Measurements from ENCODE around the gene ATP8A1.
"Not testable (repeated sequence)": the region's sequence is repeated elsewhere in the genome, so short reads cannot be mapped to it uniquely, and the experiment has no call there.

Gene ATP8A1

GRCh38 chr4:42461216-42461615 lies 195.7 kb downstream of the ATP8A1 start:
- not testable (repeated sequence) for DNase-seq

- no peak for DNase-seq
These were observed 196.9 kb downstream of the ATP8A1 start for GRCh38 chr4:42460043-42460442.

- DNase-seq: no peak
These were observed 198.2 kb downstream of the ATP8A1 start for GRCh38 chr4:42458657-42459056.

- DNase-seq: no peak
These were observed 202.0 kb downstream of the ATP8A1 start for GRCh38 chr4:42454755-42455420.

- DNase-seq: no peak
These were observed 203.3 kb downstream of the ATP8A1 start for GRCh38 chr4:42453612-42454011.

GRCh38 chr4:42452823-42453222 lies 204.1 kb downstream of the ATP8A1 start:
- DNase-seq: no peak

- no peak for DNase-seq
These were observed 210.1 kb downstream of the ATP8A1 start for GRCh38 chr4:42446823-42447222.

- DNase-seq: no peak
These were observed 211.9 kb downstream of the ATP8A1 start for GRCh38 chr4:42445038-42445437.

- no peak for DNase-seq
These were observed 214.3 kb downstream of the ATP8A1 start for GRCh38 chr4:42442601-42443000.

- DNase-seq: no peak
These were observed 216.8 kb downstream of the ATP8A1 start for GRCh38 chr4:42440083-42440482.

- DNase-seq: no peak
These were observed 219.9 kb downstream of the ATP8A1 start for GRCh38 chr4:42436928-42437565.

GRCh38 chr4:42428036-42428435 lies 228.9 kb downstream of the ATP8A1 start:
- no peak for DNase-seq

- DNase-seq: no peak
These were observed 231.5 kb downstream of the ATP8A1 start for GRCh38 chr4:42425146-42426065.

GRCh38 chr4:42420140-42420539 lies 236.8 kb downstream of the ATP8A1 start:
- no peak for DNase-seq

- DNase-seq: no peak
These were observed 239.4 kb downstream of the ATP8A1 start for GRCh38 chr4:42417550-42417949.

- DNase-seq: no peak
These were observed 240.9 kb downstream of the ATP8A1 start for GRCh38 chr4:42416017-42416416.

- DNase-seq: no peak
These were observed 241.6 kb downstream of the ATP8A1 start for GRCh38 chr4:42415281-42415680.

- DNase-seq: no peak
These were observed 244.7 kb downstream of the ATP8A1 start for GRCh38 chr4:42412251-42412650.

- no peak for DNase-seq
These were observed 245.1 kb downstream of the ATP8A1 start for GRCh38 chr4:42411803-42412202.

GRCh38 chr4:42410446-42410845 lies 246.5 kb downstream of the ATP8A1 start:
- DNase-seq: no peak

- no peak for DNase-seq
These were observed 252.9 kb downstream of the ATP8A1 start for GRCh38 chr4:42404001-42404400.

GRCh38 chr4:42401171-42401570 lies 255.7 kb downstream of the ATP8A1 start:
- DNase-seq: no peak

GRCh38 chr4:42399393-42399792 lies 257.5 kb downstream of the ATP8A1 start:
- no peak for DNase-seq

GRCh38 chr4:42398871-42399331 lies 258.0 kb downstream of the ATP8A1 start:
- no peak for DNase-seq

Data from effector CD8-positive, alpha-beta T cell (primary cell).